Thyroid gland (tissue), 4 donors: ENCODE measurements around the gene ATRIP. TPM values are rescaled to one million over a fixed set of nuclear protein-coding genes. Genes with fewer than 3 reads are reported as not detected.
A peak's percentile ranks its signal among the peaks of the same experiment; 100 is the strongest.

Source experiments
- DNase-seq, 2 donors: peaks; one replicate each; pipeline ENCODE4 v3.0.0-alpha.2; 2019
- H3K27ac ChIP-seq, 3 donors: fragments of 200-600 bp; sonication (generic); 1 replicate in 2 of 3; 2 replicates in 1 of 3; pipeline ENCODE4 v1.5.1; 2016 to 2019; ENCODE audit warnings: mild to moderate bottlenecking in 1 of 3, moderate library complexity in 1 of 3
- H3K27me3 ChIP-seq: fragments of 200-600 bp; sonication (generic); one replicate; pipeline ENCODE4 v1.5.1; 2019
- H3K36me3 ChIP-seq, 2 donors: fragments of 200-600 bp; sonication (generic); one replicate each; pipeline ENCODE4 v1.5.1; 2016 to 2019
- H3K4me1 ChIP-seq, 2 donors: fragments of 200-600 bp; sonication (generic); one replicate each; pipeline ENCODE4 v1.5.1; 2017 to 2019
- H3K4me3 ChIP-seq, 3 donors: fragments of 200-600 bp; sonication (generic); replicated peaks in 1 of 3; 1 replicate in 2 of 3; 2 replicates in 1 of 3; pipeline ENCODE4 v1.5.1; 2016; ENCODE audit warnings: mild to moderate bottlenecking in 1 of 3
- H3K9me3 ChIP-seq: fragments of 200-600 bp; sonication (generic); one replicate; pipeline ENCODE4 v1.5.1; 2017
- POLR2A ChIP-seq, 2 donors: fragments of 450-650 bp; IDR thresholded peaks; one replicate each; pipeline ENCODE4 v1.6.1; 2017; ENCODE audit warnings: antibody characterized with exemption in 2 of 2, mild to moderate bottlenecking in 2 of 2, moderate library complexity in 1 of 2
- WGBS, 2 donors: methylation state at CpG; one replicate each; pipeline ENCODE4 v1.1.5; 2017; 5-methylcytosine and 5-hydroxymethylcytosine counted together
- intact Hi-C: fragments of 100-400 bp; cut with DNase I; formaldehyde crosslinking; loops from one replicate; pipeline ENCODE4 v1.15.1; 2023
- total RNA-seq, 4 donors: library from RNA; depleted of rRNA; stranded (reverse); fragments of >200 nt; gene quantifications; one replicate each; pipeline ENCODE4 v1.2.3, GENCODE V29; 2016
- TF ChIP-seq, protein P1 (sequence below), 6 experiments: fragments of 200-600 bp in 3 of 6; fragments of 450-650 bp in 3 of 6; sonication (generic) in 3 of 6; IDR thresholded peaks; one replicate each; pipeline ENCODE4 v1.5.1; 2016 to 2019; ENCODE audit warnings: antibody characterized with exemption in 6 of 6, mild to moderate bottlenecking in 2 of 6, inconsistent platforms in 1 of 6, moderate library complexity in 1 of 6

Gene ATRIP
- total RNA-seq, 4 donors from 2014 or later = 8.4 to 13.9 (median 11.0) TPM

DNA sequence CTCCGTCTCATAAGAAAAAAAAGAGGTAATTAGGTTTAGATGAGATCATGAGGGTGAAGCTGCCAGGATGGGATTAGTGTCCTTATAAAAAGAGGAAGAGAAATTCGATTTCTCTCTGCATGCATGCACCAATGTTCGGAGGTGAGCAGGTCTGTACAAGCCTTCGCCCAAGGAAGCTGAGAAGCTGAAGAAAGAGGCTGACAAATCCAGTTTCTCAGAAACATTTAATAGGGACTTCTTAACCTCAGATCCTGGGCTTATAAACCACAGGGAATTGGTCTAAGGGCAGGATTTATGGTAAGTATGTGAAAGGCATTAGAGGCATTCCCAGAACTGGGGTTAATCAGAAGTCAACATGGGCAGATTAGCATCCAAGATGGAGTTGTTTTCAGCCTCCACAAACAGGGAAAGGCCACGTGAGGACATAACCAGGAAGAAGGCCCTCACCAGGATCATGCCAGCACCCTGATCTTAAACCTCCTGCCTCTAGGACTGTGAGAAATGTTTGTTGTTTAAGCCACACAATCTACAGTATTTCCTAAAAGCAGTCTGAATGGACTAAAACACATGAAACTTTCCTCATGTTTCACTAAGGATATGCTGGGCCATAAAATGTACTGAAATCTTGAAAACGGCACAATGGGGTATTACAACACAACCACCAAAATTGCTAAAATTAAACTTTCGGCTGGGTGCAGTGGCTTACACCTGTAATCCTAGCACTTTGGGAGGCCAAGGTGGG lies 46.1 kb downstream of the ATRIP start:
- Histone ChIP-seq H3K4me3 (no peak overlapping the region), H3K36me3 (peaks cover 7 to 9% of the 10 kb centered on the region in 2 donors), H3K27me3 (no peaks in the 10 kb centered on the region), H3K27ac (no peak overlapping the region), H3K4me1 (no peaks in the 10 kb centered on the region), H3K9me3 (no peaks in the 10 kb centered on the region)
- DNase-seq = no peak
- TF ChIP-seq, protein P1, sequence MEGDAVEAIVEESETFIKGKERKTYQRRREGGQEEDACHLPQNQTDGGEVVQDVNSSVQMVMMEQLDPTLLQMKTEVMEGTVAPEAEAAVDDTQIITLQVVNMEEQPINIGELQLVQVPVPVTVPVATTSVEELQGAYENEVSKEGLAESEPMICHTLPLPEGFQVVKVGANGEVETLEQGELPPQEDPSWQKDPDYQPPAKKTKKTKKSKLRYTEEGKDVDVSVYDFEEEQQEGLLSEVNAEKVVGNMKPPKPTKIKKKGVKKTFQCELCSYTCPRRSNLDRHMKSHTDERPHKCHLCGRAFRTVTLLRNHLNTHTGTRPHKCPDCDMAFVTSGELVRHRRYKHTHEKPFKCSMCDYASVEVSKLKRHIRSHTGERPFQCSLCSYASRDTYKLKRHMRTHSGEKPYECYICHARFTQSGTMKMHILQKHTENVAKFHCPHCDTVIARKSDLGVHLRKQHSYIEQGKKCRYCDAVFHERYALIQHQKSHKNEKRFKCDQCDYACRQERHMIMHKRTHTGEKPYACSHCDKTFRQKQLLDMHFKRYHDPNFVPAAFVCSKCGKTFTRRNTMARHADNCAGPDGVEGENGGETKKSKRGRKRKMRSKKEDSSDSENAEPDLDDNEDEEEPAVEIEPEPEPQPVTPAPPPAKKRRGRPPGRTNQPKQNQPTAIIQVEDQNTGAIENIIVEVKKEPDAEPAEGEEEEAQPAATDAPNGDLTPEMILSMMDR (IDR thresholded peaks at IDR 0.05) = no peak
- no peak for TF ChIP-seq POLR2A (IDR thresholded peaks at IDR 0.05)
- intact Hi-C loops = no loop called here
- 87 to 89% methylated on average over 7 of the region's 7 CpGs for WGBS, 2 donors

DNA sequence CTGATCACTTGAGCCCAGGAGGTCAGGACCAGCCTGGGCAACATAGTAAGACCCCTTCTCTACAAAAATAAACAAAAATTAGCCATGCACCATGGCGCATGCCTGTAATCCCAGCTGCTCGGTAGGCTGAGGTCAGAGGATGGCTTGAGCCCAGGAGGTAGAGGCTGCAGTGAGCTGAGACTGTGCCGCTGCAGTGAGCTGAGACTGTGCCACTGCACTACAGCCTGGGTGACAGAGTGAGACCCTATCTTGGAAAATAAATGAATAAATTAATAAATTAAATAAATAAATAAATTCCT lies 46.6 kb downstream of the ATRIP start:
- H3K4me1 ChIP-seq = no peaks in the 10 kb centered on the region
- H3K4me3 ChIP-seq = no peak overlapping the region
- intact Hi-C loops = no loop called here
- H3K9me3 ChIP-seq = no peaks in the 10 kb centered on the region
- DNase-seq = no peak
- peaks cover 9 to 12% of the 10 kb centered on the region in 2 donors for H3K36me3 ChIP-seq
- no peak for TF ChIP-seq POLR2A (IDR thresholded peaks at IDR 0.05)
- TF ChIP-seq, protein P1 (IDR thresholded peaks at IDR 0.05) = no peak
- 88 to 96% methylated on average over 3 of the region's 3 CpGs for WGBS, 2 donors
- H3K27ac ChIP-seq = no peak overlapping the region
- no peaks in the 10 kb centered on the region for H3K27me3 ChIP-seq

DNA sequence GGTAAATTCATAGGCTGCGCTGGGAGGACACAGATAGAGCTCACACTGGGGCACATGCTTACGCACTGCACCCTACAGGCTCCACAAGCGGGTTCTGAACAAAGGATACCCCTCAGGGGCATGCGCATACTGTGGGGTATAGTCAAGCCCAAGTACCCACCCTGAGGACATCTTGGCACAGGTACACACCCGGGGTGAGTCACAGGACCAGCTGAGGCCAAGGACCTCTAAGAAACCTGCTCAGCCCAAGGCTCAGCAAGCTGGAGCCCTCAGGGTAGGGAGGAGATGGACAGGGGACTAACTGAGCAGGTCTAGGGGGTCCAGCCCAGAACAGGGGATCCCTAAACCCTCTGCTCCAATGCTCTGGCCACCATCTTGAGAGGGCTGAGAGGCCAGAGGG lies 54.1 kb downstream of the ATRIP start:
- peaks cover 16 to 38% of the 10 kb centered on the region in 2 donors for H3K4me1 ChIP-seq
- intact Hi-C loops = loop anchor here (5.0 kb wide), 1 partner anchor 33 kb away; a partner anchor contains a TSS
- peaks cover 7 to 8% of the 10 kb centered on the region in 2 donors for H3K36me3 ChIP-seq
- no peaks in the 10 kb centered on the region for H3K9me3 ChIP-seq
- 100% methylated on average over 1 to 3 of the region's 5 CpGs for WGBS, 2 donors
- DNase-seq = no peak
- H3K27ac ChIP-seq = no peak overlapping the region
- no peaks in the 10 kb centered on the region for H3K27me3 ChIP-seq
- TF ChIP-seq, protein P1 (IDR thresholded peaks at IDR 0.05) = no peak
- no peak overlapping the region for H3K4me3 ChIP-seq

DNA sequence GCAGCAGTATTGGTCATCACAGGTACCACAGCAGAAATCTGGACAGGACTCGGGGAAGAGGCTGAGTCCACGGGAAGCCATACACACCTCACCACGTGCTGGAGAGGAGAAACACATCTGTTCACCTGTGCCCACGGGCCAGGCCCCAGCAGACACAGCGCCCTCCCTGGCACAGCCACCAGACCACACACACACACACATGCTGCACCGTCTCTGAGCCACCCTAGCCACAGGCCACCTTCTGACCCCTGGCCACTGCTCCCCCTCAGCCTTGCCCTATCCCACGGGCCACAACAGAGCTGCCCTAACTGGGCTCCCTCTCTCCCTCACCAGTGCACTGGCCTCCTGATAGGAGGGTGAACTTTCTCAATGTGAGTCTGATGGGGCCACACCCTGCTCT lies 54.7 kb downstream of the ATRIP start:
- Histone ChIP-seq H3K4me1 (peaks cover 16 to 38% of the 10 kb centered on the region in 2 donors), H3K4me3 (no peak overlapping the region), H3K36me3 (peaks cover 2 to 7% of the 10 kb centered on the region in 2 donors), H3K27me3 (no peaks in the 10 kb centered on the region), H3K9me3 (no peaks in the 10 kb centered on the region), H3K27ac (no peak overlapping the region)
- no peak for DNase-seq
- intact Hi-C loops = loop anchor here (5.0 kb wide), 1 partner anchor 34 kb away; a partner anchor contains a TSS
- WGBS, 2 donors = 90 to 93% methylated on average over 7 of the region's 7 CpGs
- TF ChIP-seq, protein P1 (IDR thresholded peaks at IDR 0.05) = no peak
- TF ChIP-seq POLR2A (IDR thresholded peaks at IDR 0.05) = no peak

DNA sequence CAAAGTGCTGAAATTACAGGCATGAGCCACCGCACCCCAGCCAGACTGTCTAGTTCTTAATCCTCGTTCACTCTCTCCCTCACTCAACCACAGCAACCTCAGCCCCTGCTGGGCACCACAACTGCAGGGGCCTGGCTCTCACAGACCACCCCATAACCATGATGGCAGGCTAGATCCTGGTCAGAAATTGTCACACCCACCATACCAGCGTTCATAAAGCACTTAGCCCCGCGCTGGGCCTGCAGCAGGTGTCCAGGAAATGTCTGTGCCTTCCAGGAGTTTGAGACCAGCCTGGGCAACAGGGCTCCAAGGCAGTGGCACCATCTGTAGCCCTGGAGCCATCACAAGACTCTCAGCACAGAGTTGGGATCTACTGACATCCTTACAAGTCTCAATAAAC lies 55.6 kb downstream of the ATRIP start:
- DNase-seq = no peak
- Histone ChIP-seq H3K4me1 (peaks cover 16 to 40% of the 10 kb centered on the region in 2 donors), H3K27me3 (no peaks in the 10 kb centered on the region), H3K36me3 (peaks cover 0 to 7% of the 10 kb centered on the region in 2 donors), H3K4me3 (no peak overlapping the region), H3K9me3 (no peaks in the 10 kb centered on the region), H3K27ac (peak overlapping the region in 1 of 3 donors; percentile 95)
- TF ChIP-seq, protein P1 (IDR thresholded peaks at IDR 0.05) = no peak
- no peak for TF ChIP-seq POLR2A (IDR thresholded peaks at IDR 0.05)
- intact Hi-C loops = loop anchor here (5.0 kb wide), 1 partner anchor 35 kb away; a partner anchor contains a TSS
- WGBS, 2 donors = 86 to 90% methylated on average over 5 of the region's 5 CpGs
